ENCODE data around the gene DGKA.

DGKA gene

GRCh38 chr12:55933799-55934742 lies 3.1 kb downstream of the DGKA start:
- H3K4me3 ChIP-seq, result peak overlapping the region in 5 of 10 experiments; percentile 4 to 89 (median 89); a peak in 5 of 20 replicates
- peak overlapping the region; percentile 90 to 100 (median 97) for H3K4me2 ChIP-seq
- H3K4me1 ChIP-seq, result peaks cover 44 to 63% (median 56%) of the 10 kb centered on the region in 10 experiments

GRCh38 chr12:55934773-55935172 lies 3.8 kb downstream of the DGKA start:
- peaks cover 40 to 63% (median 51%) of the 10 kb centered on the region in 10 experiments for H3K4me1 ChIP-seq

More at GRCh38 chr12:55933799-55934742, 3.1 kb downstream of the DGKA start:
- peaks cover 27 to 47% (median 31%) of the 10 kb centered on the region in 11 experiments for H3K36me3 ChIP-seq
- peak in 4 of 11 experiments; percentile 25 to 68 (median 38); a peak in 2 of 22 replicates for TF ChIP-seq Cebpa-rat (IDR thresholded peaks at IDR 0.05)
- H3K27me3 ChIP-seq, result no peaks in the 10 kb centered on the region
- H3K9me3 ChIP-seq (replicated peaks in 1 of 11), result no peaks in the 10 kb centered on the region
- peak overlapping the region in 4 of 11 experiments; percentile 8 to 34 (median 25); a peak in 3 of 22 replicates for H3K27ac ChIP-seq
- peaks cover 0 to 38% (median 0%) of the 10 kb centered on the region in 11 experiments; a peak in 6 of 22 replicates for H4K20me1 ChIP-seq
- peak overlapping the region in 6 of 11 experiments; percentile 6 to 91 (median 30); a peak in 4 of 22 replicates for H3K9ac ChIP-seq

GRCh38 chr12:55935738-55936151 lies 4.8 kb downstream of the DGKA start:
- H4K20me1 ChIP-seq, result peaks cover 0 to 40% (median 0%) of the 10 kb centered on the region in 11 experiments; a peak in 6 of 22 replicates
- H3K27me3 ChIP-seq, result no peaks in the 10 kb centered on the region
- H3K4me2 ChIP-seq, result no peak overlapping the region
- peak overlapping the region in 1 of 11 experiments; percentile 9; a peak in 1 of 22 replicates for H3K9ac ChIP-seq
- peak overlapping the region in 1 of 11 experiments; percentile 13; a peak in 2 of 22 replicates for H3K27ac ChIP-seq
- no peak for TF ChIP-seq Cebpa-rat (IDR thresholded peaks at IDR 0.05)
- no peaks in the 10 kb centered on the region for H3K9me3 ChIP-seq (replicated peaks in 1 of 11)
- H3K4me3 ChIP-seq, result no peak overlapping the region
- peaks cover 39 to 61% (median 50%) of the 10 kb centered on the region in 10 experiments for H3K4me1 ChIP-seq
- H3K36me3 ChIP-seq, result peaks cover 34 to 59% (median 42%) of the 10 kb centered on the region in 11 experiments

More at GRCh38 chr12:55934773-55935172, 3.8 kb downstream of the DGKA start:
- Histone ChIP-seq H3K27me3 (no peaks in the 10 kb centered on the region), H3K4me3 (no peak overlapping the region), H3K27ac (0 out of 22 replicates have a peak overlapping the region, but pooled peaks of 1 of the 11 experiments have one; percentile 35), H3K9me3 (replicated peaks in 1 of 11) (no peaks in the 10 kb centered on the region), H4K20me1 (peaks cover 0 to 38% (median 0%) of the 10 kb centered on the region in 11 experiments; a peak in 6 of 22 replicates), H3K9ac (peak overlapping the region in 1 of 11 experiments; percentile 19; a peak in 1 of 22 replicates), H3K36me3 (peaks cover 30 to 54% (median 38%) of the 10 kb centered on the region in 11 experiments), H3K4me2 (peak overlapping the region; percentile 90 to 100 (median 97); a peak in 21 of 22 replicates)
- TF ChIP-seq Cebpa-rat (IDR thresholded peaks at IDR 0.05), result no peak

GRCh38 chr12:55937981-55938380 lies 7.0 kb downstream of the DGKA start:
- no peak overlapping the region for H3K27ac ChIP-seq
- H3K4me3 ChIP-seq, result no peak overlapping the region
- peaks cover 56 to 82% (median 64%) of the 10 kb centered on the region in 11 experiments for H3K36me3 ChIP-seq
- peak overlapping the region in 4 of 11 experiments; percentile 2 to 39 (median 35); a peak in 3 of 22 replicates for H3K9ac ChIP-seq
- no peaks in the 10 kb centered on the region for H3K9me3 ChIP-seq (replicated peaks in 1 of 11)
- no peaks in the 10 kb centered on the region for H3K27me3 ChIP-seq
- peaks cover 0 to 42% (median 0%) of the 10 kb centered on the region in 11 experiments; a peak in 6 of 22 replicates for H4K20me1 ChIP-seq
- TF ChIP-seq Cebpa-rat (IDR thresholded peaks at IDR 0.05), result no peak
- no peak overlapping the region for H3K4me2 ChIP-seq
- H3K4me1 ChIP-seq, result peaks cover 26 to 48% (median 33%) of the 10 kb centered on the region in 10 experiments

GRCh38 chr12:55938826-55939501 lies 8.0 kb downstream of the DGKA start:
- 0 out of 22 replicates have a peak, but pooled peaks of 1 of the 11 experiments have one; percentile 8 for TF ChIP-seq Cebpa-rat (IDR thresholded peaks at IDR 0.05)
- 0 out of 22 replicates have a peak overlapping the region, but pooled peaks of 1 of the 11 experiments have one; percentile 46 for H3K4me2 ChIP-seq
- H3K4me3 ChIP-seq, result no peak overlapping the region
- H3K27ac ChIP-seq, result no peak overlapping the region
- no peaks in the 10 kb centered on the region for H3K27me3 ChIP-seq
- no peaks in the 10 kb centered on the region for H3K9me3 ChIP-seq (replicated peaks in 1 of 11)
- peak overlapping the region in 3 of 11 experiments; percentile 4 to 36 (median 34); a peak in 2 of 22 replicates for H3K9ac ChIP-seq
- peaks cover 66 to 92% (median 74%) of the 10 kb centered on the region in 11 experiments for H3K36me3 ChIP-seq
- peaks cover 16 to 38% (median 23%) of the 10 kb centered on the region in 10 experiments for H3K4me1 ChIP-seq
- H4K20me1 ChIP-seq, result peaks cover 0 to 42% (median 0%) of the 10 kb centered on the region in 11 experiments; a peak in 6 of 22 replicates

- Histone ChIP-seq H3K36me3 (peaks cover 78 to 98% (median 87%) of the 10 kb centered on the region in 11 experiments), H3K9me3 (replicated peaks in 1 of 11) (no peaks in the 10 kb centered on the region), H4K20me1 (peaks cover 0 to 41% (median 0%) of the 10 kb centered on the region in 11 experiments; a peak in 5 of 22 replicates), H3K27me3 (no peaks in the 10 kb centered on the region), H3K4me2 (peak overlapping the region; percentile 32 to 68 (median 49); a peak in 21 of 22 replicates), H3K9ac (peak overlapping the region in 7 of 11 experiments; percentile 15 to 56 (median 43); a peak in 9 of 22 replicates), H3K4me3 (no peak overlapping the region), H3K4me1 (peaks cover 7 to 26% (median 12%) of the 10 kb centered on the region in 10 experiments; a peak in 19 of 20 replicates), H3K27ac (peak overlapping the region in 3 of 11 experiments; percentile 11 to 43 (median 17); a peak in 2 of 22 replicates)
- TF ChIP-seq Cebpa-rat (IDR thresholded peaks at IDR 0.05), result no peak
These were observed 9.2 kb downstream of the DGKA start for GRCh38 chr12:55940065-55940732.

GRCh38 chr12:55942055-55942454 lies 11.1 kb downstream of the DGKA start:
- H3K27ac ChIP-seq, result no peak overlapping the region
- H3K4me2 ChIP-seq, result no peak overlapping the region
- H3K9me3 ChIP-seq (replicated peaks in 1 of 11), result no peaks in the 10 kb centered on the region
- H3K27me3 ChIP-seq, result no peaks in the 10 kb centered on the region
- H3K4me1 ChIP-seq, result peaks cover 6 to 19% (median 10%) of the 10 kb centered on the region in 10 experiments; a peak in 19 of 20 replicates
- H4K20me1 ChIP-seq, result peaks cover 0 to 25% (median 0%) of the 10 kb centered on the region in 11 experiments; a peak in 3 of 22 replicates
- no peak overlapping the region for H3K9ac ChIP-seq
- TF ChIP-seq Cebpa-rat (IDR thresholded peaks at IDR 0.05), result no peak
- no peak overlapping the region for H3K4me3 ChIP-seq
- peaks cover 82 to 98% (median 93%) of the 10 kb centered on the region in 11 experiments for H3K36me3 ChIP-seq

Measured in BLaER1 treated with 17β-estradiol and CSF1 and Interleukin-3, amounts not matched to agents 10 nM and 100 nM (cell line).